ENCODE results near the gene SERPINE1. TPM values are rescaled to one million over a fixed set of nuclear protein-coding genes. Genes with fewer than 3 reads are reported as not detected.

SERPINE1 gene
- total and polyA plus RNA-seq, 2 of the 4 experiments (the other 2 are of a cell fraction), result 1,441 to 2,783 TPM

GRCh38 chr7:101118856-101119255, 8.0 kb upstream of the SERPINE1 start:
- H4K8ac ChIP-seq (ENCODE audit: low read depth in 2 of 2, low read length in 2 of 2), result peak overlapping the region; percentile 2 to 91; a peak in 3 of 4 replicates
- no peak overlapping the region for H3K18ac ChIP-seq (ENCODE audit: low read depth, low read length)
- H3K27ac ChIP-seq (ENCODE audit: insufficient read depth, low read length), result peak overlapping the region; percentile 77
- no peak overlapping the region for H2AFZ ChIP-seq (replicated peaks; ENCODE audit: low read length, poor library complexity)
- no peaks in the 10 kb centered on the region for H4K20me1 ChIP-seq (ENCODE audit: insufficient read depth, low read length)
- no peaks in the 10 kb centered on the region for H3K9me3 ChIP-seq (ENCODE audit: control insufficient read depth, insufficient read depth, low read length)
- peak overlapping the region; percentile 88 for H4K91ac ChIP-seq (ENCODE audit: insufficient read depth, low read depth, low read length)
- in situ Hi-C loops (cut with MboI; ENCODE audit: low sequenced_read_pairs) (loop anchor here (25.0 kb wide), 1 partner anchor 682 kb away; the partner anchor contains the start of genes MEPCE, PPP1R35 and ZCWPW1), dilution Hi-C loops (cut with HindIII; ENCODE audit: low sequenced_read_pairs, unreplicated experiment) (no loop called here), intact Hi-C loops (cut with micrococcal nuclease) (no loop called here)
- H2BK120ac ChIP-seq (ENCODE audit: low read depth, low read length), result peak overlapping the region; percentile 91
- peak overlapping the region; percentile 80 for H3K23ac ChIP-seq (ENCODE audit: low read depth, low read length)
- H3K56ac ChIP-seq (ENCODE audit: extremely low read depth, insufficient read depth, low read length), result no peak overlapping the region
- DNase-seq (no peak), ATAC-seq (ENCODE audit: low read depth) (no peak)
- H3K9me1 ChIP-seq (ENCODE audit: insufficient read depth, low read length), result peaks cover 30% of the 10 kb centered on the region
- no peak overlapping the region for H3K4me3 ChIP-seq (ENCODE audit: insufficient read depth, low read depth, low read length)
- H3K4me1 ChIP-seq (ENCODE audit: control insufficient read depth, insufficient read depth, low read length), result peaks cover 19% of the 10 kb centered on the region
- peak overlapping the region; percentile 98 for H2BK5ac ChIP-seq (ENCODE audit: low read depth, low read length, poor library complexity, severe bottlenecking)
- H3K4ac ChIP-seq (ENCODE audit: low read depth, low read length), result peak overlapping the region; percentile 94
- no peak for TF ChIP-seq FOS (IDR thresholded peaks at IDR 0.05; ENCODE audit: low read depth, low read length)
- no TSS peak for BruUV-seq (replicated peaks)
- H2AK5ac ChIP-seq (ENCODE audit: low read depth, low read length), result peak overlapping the region; percentile 97
- H3K27me3 ChIP-seq (ENCODE audit: control insufficient read depth, insufficient read depth, low read length), result no peaks in the 10 kb centered on the region
- H4K5ac ChIP-seq (ENCODE audit: low read depth, low read length), result no peak overlapping the region; the same call in 1 of the 2 replicates
- H3K36me3 ChIP-seq (ENCODE audit: control insufficient read depth, insufficient read depth, low read length), result no peaks in the 10 kb centered on the region
- peak overlapping the region; percentile 18 for H2AK9ac ChIP-seq (replicated peaks; ENCODE audit: low read depth, low read length, poor library complexity)
- H3K4me2 ChIP-seq (ENCODE audit: low read depth, low read length), result no peak overlapping the region
- peak overlapping the region; percentile 80 for H3K14ac ChIP-seq (replicated peaks; ENCODE audit: low read depth, low read length)
- H3K79me1 ChIP-seq (ENCODE audit: low read depth in 1 of 2, low read length in 2 of 2), result peaks cover 4 to 32% of the 10 kb centered on the region in 2 experiments; a peak in 2 of 4 replicates
- CTCF ChIA-PET, result interaction anchor here (0.6 kb wide), 1 partner anchor 16 kb away, joined by 3 read pairs; no protein-coding TSS in a partner anchor
- peak overlapping the region; percentile 13; the same call in 2 of the 3 replicates for H2BK15ac ChIP-seq (ENCODE audit: low read depth, low read length)
- peak overlapping the region; percentile 97; the same call in 1 of the 2 replicates for H2BK20ac ChIP-seq (ENCODE audit: low read depth, low read length)
- no CpG with 5 or more reads among the region's 3 CpGs for WGBS, 2 experiments (ENCODE audit: extremely low coverage in 2 of 2, insufficient read length in 1 of 2)
- no peak overlapping the region for H3K9ac ChIP-seq (ENCODE audit: low read depth, low read length)
- POLR2A ChIA-PET (ENCODE audit: unreplicated experiment), result no interaction called here

Measured in IMR-90 (cell line).